Measurements from ENCODE around the gene TGM3. TPM values are rescaled to one million over a fixed set of nuclear protein-coding genes. Genes with fewer than 3 reads are reported as not detected.

The TGM3 gene
- total RNA-seq, 1 experiment from 2014 or later: 0.11 TPM

DNA sequence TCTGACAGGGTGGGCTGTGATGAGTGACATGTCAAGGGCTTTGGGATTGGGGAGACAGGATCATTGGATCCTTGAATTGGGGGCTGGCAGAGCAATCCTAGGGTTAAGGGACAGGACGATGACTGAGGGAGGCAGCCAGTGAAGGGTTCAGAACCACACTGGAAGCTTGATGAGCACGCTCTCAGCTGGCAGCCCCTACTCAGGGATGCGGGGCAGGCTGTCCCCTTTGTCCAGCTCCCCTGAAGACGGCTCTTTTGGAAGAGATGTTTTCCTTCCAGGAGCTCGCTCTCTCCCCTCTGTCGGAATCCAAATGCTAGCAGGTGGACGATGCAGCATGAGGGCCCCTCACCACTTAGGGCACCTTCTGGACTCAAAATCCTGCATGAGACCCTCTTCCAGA lies 8.4 kb downstream of the TGM3 start (continued):
- TF ChIP-seq, protein P1, sequence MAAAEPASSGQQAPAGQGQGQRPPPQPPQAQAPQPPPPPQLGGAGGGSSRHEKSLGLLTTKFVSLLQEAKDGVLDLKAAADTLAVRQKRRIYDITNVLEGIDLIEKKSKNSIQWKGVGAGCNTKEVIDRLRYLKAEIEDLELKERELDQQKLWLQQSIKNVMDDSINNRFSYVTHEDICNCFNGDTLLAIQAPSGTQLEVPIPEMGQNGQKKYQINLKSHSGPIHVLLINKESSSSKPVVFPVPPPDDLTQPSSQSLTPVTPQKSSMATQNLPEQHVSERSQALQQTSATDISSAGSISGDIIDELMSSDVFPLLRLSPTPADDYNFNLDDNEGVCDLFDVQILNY (CRISPR knock-in tag; IDR thresholded peaks at IDR 0.05): no peak
- TF ChIP-seq, protein P2, sequence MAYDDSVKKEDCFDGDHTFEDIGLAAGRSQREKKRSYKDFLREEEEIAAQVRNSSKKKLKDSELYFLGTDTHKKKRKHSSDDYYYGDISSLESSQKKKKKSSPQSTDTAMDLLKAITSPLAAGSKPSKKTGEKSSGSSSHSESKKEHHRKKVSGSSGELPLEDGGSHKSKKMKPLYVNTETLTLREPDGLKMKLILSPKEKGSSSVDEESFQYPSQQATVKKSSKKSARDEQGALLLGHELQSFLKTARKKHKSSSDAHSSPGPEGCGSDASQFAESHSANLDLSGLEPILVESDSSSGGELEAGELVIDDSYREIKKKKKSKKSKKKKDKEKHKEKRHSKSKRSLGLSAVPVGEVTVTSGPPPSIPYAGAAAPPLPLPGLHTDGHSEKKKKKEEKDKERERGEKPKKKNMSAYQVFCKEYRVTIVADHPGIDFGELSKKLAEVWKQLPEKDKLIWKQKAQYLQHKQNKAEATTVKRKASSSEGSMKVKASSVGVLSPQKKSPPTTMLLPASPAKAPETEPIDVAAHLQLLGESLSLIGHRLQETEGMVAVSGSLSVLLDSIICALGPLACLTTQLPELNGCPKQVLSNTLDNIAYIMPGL (CRISPR knock-in tag; IDR thresholded peaks at IDR 0.05): no peak
- TF ChIP-seq CBFB (CRISPR knock-in tag; IDR thresholded peaks at IDR 0.05; ENCODE audit: low read depth): no peak
- TF ChIP-seq, protein P3, sequence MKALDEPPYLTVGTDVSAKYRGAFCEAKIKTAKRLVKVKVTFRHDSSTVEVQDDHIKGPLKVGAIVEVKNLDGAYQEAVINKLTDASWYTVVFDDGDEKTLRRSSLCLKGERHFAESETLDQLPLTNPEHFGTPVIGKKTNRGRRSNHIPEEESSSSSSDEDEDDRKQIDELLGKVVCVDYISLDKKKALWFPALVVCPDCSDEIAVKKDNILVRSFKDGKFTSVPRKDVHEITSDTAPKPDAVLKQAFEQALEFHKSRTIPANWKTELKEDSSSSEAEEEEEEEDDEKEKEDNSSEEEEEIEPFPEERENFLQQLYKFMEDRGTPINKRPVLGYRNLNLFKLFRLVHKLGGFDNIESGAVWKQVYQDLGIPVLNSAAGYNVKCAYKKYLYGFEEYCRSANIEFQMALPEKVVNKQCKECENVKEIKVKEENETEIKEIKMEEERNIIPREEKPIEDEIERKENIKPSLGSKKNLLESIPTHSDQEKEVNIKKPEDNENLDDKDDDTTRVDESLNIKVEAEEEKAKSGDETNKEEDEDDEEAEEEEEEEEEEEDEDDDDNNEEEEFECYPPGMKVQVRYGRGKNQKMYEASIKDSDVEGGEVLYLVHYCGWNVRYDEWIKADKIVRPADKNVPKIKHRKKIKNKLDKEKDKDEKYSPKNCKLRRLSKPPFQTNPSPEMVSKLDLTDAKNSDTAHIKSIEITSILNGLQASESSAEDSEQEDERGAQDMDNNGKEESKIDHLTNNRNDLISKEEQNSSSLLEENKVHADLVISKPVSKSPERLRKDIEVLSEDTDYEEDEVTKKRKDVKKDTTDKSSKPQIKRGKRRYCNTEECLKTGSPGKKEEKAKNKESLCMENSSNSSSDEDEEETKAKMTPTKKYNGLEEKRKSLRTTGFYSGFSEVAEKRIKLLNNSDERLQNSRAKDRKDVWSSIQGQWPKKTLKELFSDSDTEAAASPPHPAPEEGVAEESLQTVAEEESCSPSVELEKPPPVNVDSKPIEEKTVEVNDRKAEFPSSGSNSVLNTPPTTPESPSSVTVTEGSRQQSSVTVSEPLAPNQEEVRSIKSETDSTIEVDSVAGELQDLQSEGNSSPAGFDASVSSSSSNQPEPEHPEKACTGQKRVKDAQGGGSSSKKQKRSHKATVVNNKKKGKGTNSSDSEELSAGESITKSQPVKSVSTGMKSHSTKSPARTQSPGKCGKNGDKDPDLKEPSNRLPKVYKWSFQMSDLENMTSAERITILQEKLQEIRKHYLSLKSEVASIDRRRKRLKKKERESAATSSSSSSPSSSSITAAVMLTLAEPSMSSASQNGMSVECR (CRISPR knock-in tag; IDR thresholded peaks at IDR 0.05; ENCODE audit: borderline replicate concordance): no peak

DNA sequence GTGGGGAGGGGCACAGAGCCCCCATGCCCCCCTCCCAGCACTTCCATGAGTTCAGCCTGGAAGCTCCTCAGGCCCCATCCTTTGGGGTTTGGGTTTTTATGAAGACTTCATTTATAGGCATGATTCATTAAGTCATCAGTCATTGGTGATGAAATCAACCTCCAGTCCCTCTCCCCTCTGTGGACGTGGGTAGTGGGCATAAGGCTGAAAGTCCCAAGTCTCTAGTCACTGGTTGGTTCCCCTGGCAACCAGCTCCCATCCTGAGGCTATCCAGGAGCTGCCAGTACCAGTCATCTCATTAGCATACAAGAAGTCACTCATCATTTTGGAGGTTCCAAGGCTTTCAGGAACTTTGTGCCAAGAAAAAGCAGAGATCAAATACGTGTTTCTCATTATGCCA lies 9.2 kb downstream of the TGM3 start:
- Mint-ChIP-seq H3K9me3 (no peaks in the 10 kb centered on the region), H3K27ac (no peak overlapping the region), H3K36me3 (no peaks in the 10 kb centered on the region), H3K27me3 (ENCODE audit: low read depth) (no peaks in the 10 kb centered on the region), H3K4me3 (no peak overlapping the region), H3K4me1 (peaks cover 5% of the 10 kb centered on the region)
- POLR2A ChIA-PET: no interaction called here
- TF ChIP-seq, protein P4, sequence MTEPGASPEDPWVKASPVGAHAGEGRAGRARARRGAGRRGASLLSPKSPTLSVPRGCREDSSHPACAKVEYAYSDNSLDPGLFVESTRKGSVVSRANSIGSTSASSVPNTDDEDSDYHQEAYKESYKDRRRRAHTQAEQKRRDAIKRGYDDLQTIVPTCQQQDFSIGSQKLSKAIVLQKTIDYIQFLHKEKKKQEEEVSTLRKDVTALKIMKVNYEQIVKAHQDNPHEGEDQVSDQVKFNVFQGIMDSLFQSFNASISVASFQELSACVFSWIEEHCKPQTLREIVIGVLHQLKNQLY (CRISPR knock-in tag; IDR thresholded peaks at IDR 0.05): no peak
- TF ChIP-seq KAT7 (CRISPR knock-in tag; IDR thresholded peaks at IDR 0.05; ENCODE audit: borderline replicate concordance): no peak
- TF ChIP-seq, protein P5, sequence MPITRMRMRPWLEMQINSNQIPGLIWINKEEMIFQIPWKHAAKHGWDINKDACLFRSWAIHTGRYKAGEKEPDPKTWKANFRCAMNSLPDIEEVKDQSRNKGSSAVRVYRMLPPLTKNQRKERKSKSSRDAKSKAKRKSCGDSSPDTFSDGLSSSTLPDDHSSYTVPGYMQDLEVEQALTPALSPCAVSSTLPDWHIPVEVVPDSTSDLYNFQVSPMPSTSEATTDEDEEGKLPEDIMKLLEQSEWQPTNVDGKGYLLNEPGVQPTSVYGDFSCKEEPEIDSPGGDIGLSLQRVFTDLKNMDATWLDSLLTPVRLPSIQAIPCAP (CRISPR knock-in tag; IDR thresholded peaks at IDR 0.05): no peak
- no peak for DNase-seq (ENCODE audit: low spot score)
- ATAC-seq: no peak
- CTCF ChIA-PET: interaction anchor here (0.9 to 1.9 kb wide), 3 partner anchors 82 to 132 kb away, joined by 3 to 18 read pairs (median 4); no protein-coding TSS in a partner anchor

DNA sequence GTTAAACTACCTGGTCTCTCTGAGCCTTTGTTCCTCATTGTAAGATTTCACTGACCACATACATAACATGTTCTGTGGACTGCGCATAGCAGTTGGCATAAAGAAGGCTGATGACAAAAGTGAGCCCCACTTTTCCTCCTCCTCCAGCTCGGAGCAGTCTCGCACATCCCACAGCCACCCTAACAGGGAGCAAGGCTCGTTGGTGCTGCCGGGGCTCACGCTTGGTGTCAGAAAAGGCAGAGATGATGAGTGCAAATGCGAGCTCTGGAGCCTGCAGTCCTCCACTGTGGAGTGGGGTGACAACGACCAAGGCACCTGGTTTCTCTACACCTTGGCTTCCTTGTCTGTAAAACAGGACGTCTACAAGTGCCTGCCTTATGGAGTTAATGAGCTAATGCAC lies 9.7 kb downstream of the TGM3 start:
- no peak overlapping the region for H3K27ac Mint-ChIP-seq
- ATAC-seq (no peak), DNase-seq (ENCODE audit: low spot score) (no peak)
- no peaks in the 10 kb centered on the region for H3K9me3 Mint-ChIP-seq
- no peak overlapping the region for H3K4me3 Mint-ChIP-seq
- H3K27me3 Mint-ChIP-seq (ENCODE audit: low read depth): no peaks in the 10 kb centered on the region; the same call in 1 of the 2 replicates
- CTCF ChIA-PET: interaction anchor here (0.9 to 1.9 kb wide), 4 partner anchors 82 to 133 kb away, joined by 3 to 18 read pairs (median 4); no protein-coding TSS in a partner anchor
- POLR2A ChIA-PET: interaction anchor here (0.9 kb wide), 1 partner anchor 69 kb away, joined by 3 read pairs; no protein-coding TSS in a partner anchor
- no peaks in the 10 kb centered on the region for H3K36me3 Mint-ChIP-seq
- peaks cover 5% of the 10 kb centered on the region for H3K4me1 Mint-ChIP-seq
- no peak for TF ChIP-seq PRRX2 (CRISPR knock-in tag; IDR thresholded peaks at IDR 0.05)
- TF ChIP-seq, protein P6, sequence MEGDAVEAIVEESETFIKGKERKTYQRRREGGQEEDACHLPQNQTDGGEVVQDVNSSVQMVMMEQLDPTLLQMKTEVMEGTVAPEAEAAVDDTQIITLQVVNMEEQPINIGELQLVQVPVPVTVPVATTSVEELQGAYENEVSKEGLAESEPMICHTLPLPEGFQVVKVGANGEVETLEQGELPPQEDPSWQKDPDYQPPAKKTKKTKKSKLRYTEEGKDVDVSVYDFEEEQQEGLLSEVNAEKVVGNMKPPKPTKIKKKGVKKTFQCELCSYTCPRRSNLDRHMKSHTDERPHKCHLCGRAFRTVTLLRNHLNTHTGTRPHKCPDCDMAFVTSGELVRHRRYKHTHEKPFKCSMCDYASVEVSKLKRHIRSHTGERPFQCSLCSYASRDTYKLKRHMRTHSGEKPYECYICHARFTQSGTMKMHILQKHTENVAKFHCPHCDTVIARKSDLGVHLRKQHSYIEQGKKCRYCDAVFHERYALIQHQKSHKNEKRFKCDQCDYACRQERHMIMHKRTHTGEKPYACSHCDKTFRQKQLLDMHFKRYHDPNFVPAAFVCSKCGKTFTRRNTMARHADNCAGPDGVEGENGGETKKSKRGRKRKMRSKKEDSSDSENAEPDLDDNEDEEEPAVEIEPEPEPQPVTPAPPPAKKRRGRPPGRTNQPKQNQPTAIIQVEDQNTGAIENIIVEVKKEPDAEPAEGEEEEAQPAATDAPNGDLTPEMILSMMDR (IDR thresholded peaks at IDR 0.05): no peak
- TF ChIP-seq JUN (CRISPR knock-in tag; IDR thresholded peaks at IDR 0.05): no peak
- TF ChIP-seq, protein P7, sequence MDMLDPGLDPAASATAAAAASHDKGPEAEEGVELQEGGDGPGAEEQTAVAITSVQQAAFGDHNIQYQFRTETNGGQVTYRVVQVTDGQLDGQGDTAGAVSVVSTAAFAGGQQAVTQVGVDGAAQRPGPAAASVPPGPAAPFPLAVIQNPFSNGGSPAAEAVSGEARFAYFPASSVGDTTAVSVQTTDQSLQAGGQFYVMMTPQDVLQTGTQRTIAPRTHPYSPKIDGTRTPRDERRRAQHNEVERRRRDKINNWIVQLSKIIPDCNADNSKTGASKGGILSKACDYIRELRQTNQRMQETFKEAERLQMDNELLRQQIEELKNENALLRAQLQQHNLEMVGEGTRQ (CRISPR knock-in tag; IDR thresholded peaks at IDR 0.05): no peak
- TF ChIP-seq, protein P8, sequence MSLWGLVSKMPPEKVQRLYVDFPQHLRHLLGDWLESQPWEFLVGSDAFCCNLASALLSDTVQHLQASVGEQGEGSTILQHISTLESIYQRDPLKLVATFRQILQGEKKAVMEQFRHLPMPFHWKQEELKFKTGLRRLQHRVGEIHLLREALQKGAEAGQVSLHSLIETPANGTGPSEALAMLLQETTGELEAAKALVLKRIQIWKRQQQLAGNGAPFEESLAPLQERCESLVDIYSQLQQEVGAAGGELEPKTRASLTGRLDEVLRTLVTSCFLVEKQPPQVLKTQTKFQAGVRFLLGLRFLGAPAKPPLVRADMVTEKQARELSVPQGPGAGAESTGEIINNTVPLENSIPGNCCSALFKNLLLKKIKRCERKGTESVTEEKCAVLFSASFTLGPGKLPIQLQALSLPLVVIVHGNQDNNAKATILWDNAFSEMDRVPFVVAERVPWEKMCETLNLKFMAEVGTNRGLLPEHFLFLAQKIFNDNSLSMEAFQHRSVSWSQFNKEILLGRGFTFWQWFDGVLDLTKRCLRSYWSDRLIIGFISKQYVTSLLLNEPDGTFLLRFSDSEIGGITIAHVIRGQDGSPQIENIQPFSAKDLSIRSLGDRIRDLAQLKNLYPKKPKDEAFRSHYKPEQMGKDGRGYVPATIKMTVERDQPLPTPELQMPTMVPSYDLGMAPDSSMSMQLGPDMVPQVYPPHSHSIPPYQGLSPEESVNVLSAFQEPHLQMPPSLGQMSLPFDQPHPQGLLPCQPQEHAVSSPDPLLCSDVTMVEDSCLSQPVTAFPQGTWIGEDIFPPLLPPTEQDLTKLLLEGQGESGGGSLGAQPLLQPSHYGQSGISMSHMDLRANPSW (CRISPR knock-in tag; conservative IDR thresholded peaks at IDR 0.05; ENCODE audit: low read depth): no peak
- TF ChIP-seq, protein P9, sequence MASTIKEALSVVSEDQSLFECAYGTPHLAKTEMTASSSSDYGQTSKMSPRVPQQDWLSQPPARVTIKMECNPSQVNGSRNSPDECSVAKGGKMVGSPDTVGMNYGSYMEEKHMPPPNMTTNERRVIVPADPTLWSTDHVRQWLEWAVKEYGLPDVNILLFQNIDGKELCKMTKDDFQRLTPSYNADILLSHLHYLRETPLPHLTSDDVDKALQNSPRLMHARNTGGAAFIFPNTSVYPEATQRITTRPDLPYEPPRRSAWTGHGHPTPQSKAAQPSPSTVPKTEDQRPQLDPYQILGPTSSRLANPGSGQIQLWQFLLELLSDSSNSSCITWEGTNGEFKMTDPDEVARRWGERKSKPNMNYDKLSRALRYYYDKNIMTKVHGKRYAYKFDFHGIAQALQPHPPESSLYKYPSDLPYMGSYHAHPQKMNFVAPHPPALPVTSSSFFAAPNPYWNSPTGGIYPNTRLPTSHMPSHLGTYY (CRISPR knock-in tag; IDR thresholded peaks at IDR 0.05): no peak
- no peak for TF ChIP-seq FOXP1 (CRISPR knock-in tag; IDR thresholded peaks at IDR 0.05; ENCODE audit: borderline replicate concordance)
- no peak for TF ChIP-seq ZNF671 (CRISPR knock-in tag; IDR thresholded peaks at IDR 0.05)
- no peak for TF ChIP-seq NFYB (CRISPR knock-in tag; conservative IDR thresholded peaks at IDR 0.05; ENCODE audit: low read depth)
- no peak for TF ChIP-seq RORB (CRISPR knock-in tag; IDR thresholded peaks at IDR 0.05)
